Measurements from ENCODE around the gene ERCC8. TPM values are rescaled to one million over a fixed set of nuclear protein-coding genes. Genes with fewer than 3 reads are reported as not detected.

Gene ERCC8
- total and polyA plus RNA-seq, 10 of the 15 experiments (the other 5 are each of a cell fraction or from before 2014, with no cell fraction given), result 10.4 to 31.2 (median 16.4) TPM

- intact Hi-C loops (cut with micrococcal nuclease; ENCODE audit: unreplicated experiment), result no loop called here
- Histone ChIP-seq H2AFZ (ENCODE audit: control insufficient read depth, low read depth, low read length) (no peak overlapping the region), H3K4me3 (no peak overlapping the region), H3K79me2 (ENCODE audit: control insufficient read depth, insufficient read depth, low read length) (no peaks in the 10 kb centered on the region), H3K9ac (ENCODE audit: control insufficient read depth, insufficient read depth, low read length) (no peak overlapping the region), H3K9me3 (replicated peaks; ENCODE audit: control insufficient read depth, insufficient read depth, low read length) (no peaks in the 10 kb centered on the region), H4K20me1 (ENCODE audit: control insufficient read depth, insufficient read depth) (no peaks in the 10 kb centered on the region), H3K4me1 (ENCODE audit: control insufficient read depth, insufficient read depth, low read length) (no peaks in the 10 kb centered on the region), H3K36me3 (ENCODE audit: control insufficient read depth in 2 of 2, insufficient read depth in 2 of 2, low read length in 1 of 2) (no peaks in the 10 kb centered on the region), H3K4me2 (ENCODE audit: control insufficient read depth, insufficient read depth) (no peak overlapping the region), H3K27ac (ENCODE audit: control insufficient read depth, insufficient read depth) (no peak overlapping the region), H3K27me3 (replicated peaks in 1 of 2; ENCODE audit: control insufficient read depth in 2 of 2, insufficient read depth in 2 of 2, low read length in 1 of 2) (no peaks in the 10 kb centered on the region)
- ChIA-PET POLR2A (no interaction called here), CTCF (interaction anchor here (0.5 to 1.6 kb wide), 5 partner anchors 11 to 1082 kb away, joined by 3 to 4 read pairs (median 3); no protein-coding TSS in a partner anchor), RAD21 (ENCODE audit: unreplicated experiment) (no interaction called here), SMC1A (ENCODE audit: uncharacterized antibody, unreplicated experiment) (interaction anchor here (1.2 kb wide), 1 partner anchor 11 kb away, joined by 4 read pairs; no protein-coding TSS in a partner anchor)
- no TSS peak for BruUV-seq (replicated peaks)
- ATAC-seq, result no peak
- no peak for TF ChIP-seq MTA3 (IDR thresholded peaks at IDR 0.05; ENCODE audit: borderline replicate concordance, low read length)
- TF ChIP-seq CBX5 (IDR thresholded peaks at IDR 0.05; ENCODE audit: low read depth), result no peak
- no peak for TF ChIP-seq KDM1A (IDR thresholded peaks at IDR 0.05; ENCODE audit: borderline replicate concordance)
- TF ChIP-seq, protein P1, sequence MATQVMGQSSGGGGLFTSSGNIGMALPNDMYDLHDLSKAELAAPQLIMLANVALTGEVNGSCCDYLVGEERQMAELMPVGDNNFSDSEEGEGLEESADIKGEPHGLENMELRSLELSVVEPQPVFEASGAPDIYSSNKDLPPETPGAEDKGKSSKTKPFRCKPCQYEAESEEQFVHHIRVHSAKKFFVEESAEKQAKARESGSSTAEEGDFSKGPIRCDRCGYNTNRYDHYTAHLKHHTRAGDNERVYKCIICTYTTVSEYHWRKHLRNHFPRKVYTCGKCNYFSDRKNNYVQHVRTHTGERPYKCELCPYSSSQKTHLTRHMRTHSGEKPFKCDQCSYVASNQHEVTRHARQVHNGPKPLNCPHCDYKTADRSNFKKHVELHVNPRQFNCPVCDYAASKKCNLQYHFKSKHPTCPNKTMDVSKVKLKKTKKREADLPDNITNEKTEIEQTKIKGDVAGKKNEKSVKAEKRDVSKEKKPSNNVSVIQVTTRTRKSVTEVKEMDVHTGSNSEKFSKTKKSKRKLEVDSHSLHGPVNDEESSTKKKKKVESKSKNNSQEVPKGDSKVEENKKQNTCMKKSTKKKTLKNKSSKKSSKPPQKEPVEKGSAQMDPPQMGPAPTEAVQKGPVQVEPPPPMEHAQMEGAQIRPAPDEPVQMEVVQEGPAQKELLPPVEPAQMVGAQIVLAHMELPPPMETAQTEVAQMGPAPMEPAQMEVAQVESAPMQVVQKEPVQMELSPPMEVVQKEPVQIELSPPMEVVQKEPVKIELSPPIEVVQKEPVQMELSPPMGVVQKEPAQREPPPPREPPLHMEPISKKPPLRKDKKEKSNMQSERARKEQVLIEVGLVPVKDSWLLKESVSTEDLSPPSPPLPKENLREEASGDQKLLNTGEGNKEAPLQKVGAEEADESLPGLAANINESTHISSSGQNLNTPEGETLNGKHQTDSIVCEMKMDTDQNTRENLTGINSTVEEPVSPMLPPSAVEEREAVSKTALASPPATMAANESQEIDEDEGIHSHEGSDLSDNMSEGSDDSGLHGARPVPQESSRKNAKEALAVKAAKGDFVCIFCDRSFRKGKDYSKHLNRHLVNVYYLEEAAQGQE (IDR thresholded peaks at IDR 0.05; ENCODE audit: low read depth, low read length), result no peak
- no peak for TF ChIP-seq TAF1 (IDR thresholded peaks at IDR 0.05; ENCODE audit: borderline replicate concordance, low read depth, low read length)
- no peak for TF ChIP-seq SIX5 (IDR thresholded peaks at IDR 0.05; ENCODE audit: low read depth, low read length, severe bottlenecking)
- no peak for TF ChIP-seq TCF3 (IDR thresholded peaks at IDR 0.05; ENCODE audit: borderline replicate concordance, insufficient read depth, low read depth, low read length)
- TF ChIP-seq STAT3 (IDR thresholded peaks at IDR 0.05; ENCODE audit: low read depth, low read length), result no peak
- TF ChIP-seq IRF5 (IDR thresholded peaks at IDR 0.05; ENCODE audit: borderline replicate concordance), result no peak
- TF ChIP-seq NBN (IDR thresholded peaks at IDR 0.05), result no peak
- TF ChIP-seq CHD1 (IDR thresholded peaks at IDR 0.05; ENCODE audit: low read depth, low read length), result no peak
- no peak for TF ChIP-seq PML (IDR thresholded peaks at IDR 0.05; ENCODE audit: low read length)
- TF ChIP-seq EZH2 (IDR thresholded peaks at IDR 0.05; ENCODE audit: borderline replicate concordance, control insufficient read depth, low read depth, low read length), result no peak
- TF ChIP-seq SMAD5 (IDR thresholded peaks at IDR 0.05; ENCODE audit: low read depth), result no peak
- TF ChIP-seq ZNF217 (IDR thresholded peaks at IDR 0.05), result no peak
- TF ChIP-seq SIN3A (IDR thresholded peaks at IDR 0.05; ENCODE audit: low read depth, low read length), result no peak
- TF ChIP-seq BMI1 (IDR thresholded peaks at IDR 0.05; ENCODE audit: borderline replicate concordance), result no peak
- TF ChIP-seq E2F4 (IDR thresholded peaks at IDR 0.05; ENCODE audit: low read depth, low read length), result no peak
- no peak for TF ChIP-seq POLR2AphosphoS2 (IDR thresholded peaks at IDR 0.05; ENCODE audit: low read depth, low read length)
- no peak for DNase-seq (ENCODE audit: low read depth, low spot score)
- no peak for FAIRE-seq
- in situ Hi-C loops (cut with MboI), result no loop called here
- 100% methylated on average over 1 of the region's 1 CpG for WGBS (ENCODE audit: insufficient coverage, insufficient replicate concordance, low lambda C conversion rate, missing lambda C conversion rate)
These were observed 88.8 kb downstream of the ERCC8 start for GRCh38 chr5:60856066-60856465.
